Measurements from ENCODE around the gene SDC4. TPM values are rescaled to one million over a fixed set of nuclear protein-coding genes. Genes with fewer than 3 reads are reported as not detected.

SDC4 gene
- total and polyA plus RNA-seq, 10 of the 15 experiments (the other 5 are each of a cell fraction or from before 2014, with no cell fraction given) = 0.52 to 11.3 (median 1.4) TPM

DNA sequence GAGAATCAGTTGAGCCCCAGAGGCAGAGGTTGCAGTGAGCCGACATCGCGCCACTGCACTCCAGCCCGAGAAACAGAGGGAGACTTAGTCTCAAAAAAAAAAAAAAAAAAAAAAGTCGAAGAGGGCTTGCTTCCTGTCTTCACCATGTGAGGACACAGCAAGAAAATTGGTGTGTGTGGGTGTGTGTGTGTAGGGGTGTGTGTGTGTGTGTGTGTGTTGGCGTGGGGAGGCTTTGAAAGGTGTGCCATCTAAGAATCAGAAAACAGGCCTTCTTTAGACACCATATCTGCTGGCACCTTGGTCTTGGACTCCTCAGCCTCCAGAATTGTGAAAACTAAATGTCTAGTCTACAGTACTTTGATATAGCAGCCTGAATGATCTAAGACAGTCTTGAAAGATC lies 48.4 kb downstream of the SDC4 start:
- BruUV-seq (replicated peaks) = no TSS peak
- Histone ChIP-seq H3K4me2 (ENCODE audit: control insufficient read depth, insufficient read depth) (no peak overlapping the region), H4K20me1 (ENCODE audit: control insufficient read depth, insufficient read depth) (no peaks in the 10 kb centered on the region), H3K4me1 (ENCODE audit: control insufficient read depth, insufficient read depth, low read length) (peaks cover 6% of the 10 kb centered on the region; the same call in 1 of the 2 replicates), H3K4me3 (no peak overlapping the region), H3K9ac (ENCODE audit: control insufficient read depth, insufficient read depth, low read length) (no peak overlapping the region), H3K79me2 (ENCODE audit: control insufficient read depth, insufficient read depth, low read length) (no peaks in the 10 kb centered on the region), H2AFZ (ENCODE audit: control insufficient read depth, low read depth, low read length) (no peak overlapping the region), H3K36me3 (ENCODE audit: control insufficient read depth in 2 of 2, insufficient read depth in 2 of 2, low read length in 1 of 2) (no peaks in the 10 kb centered on the region), H3K9me3 (replicated peaks; ENCODE audit: control insufficient read depth, insufficient read depth, low read length) (no peaks in the 10 kb centered on the region; the same call in 2 of the 3 replicates), H3K27ac (ENCODE audit: control insufficient read depth, insufficient read depth) (no peak overlapping the region), H3K27me3 (replicated peaks in 1 of 2; ENCODE audit: control insufficient read depth in 2 of 2, insufficient read depth in 2 of 2, low read length in 1 of 2) (no peaks in the 10 kb centered on the region; a peak in 1 of 4 replicates)
- SMC1A ChIA-PET (ENCODE audit: uncharacterized antibody, unreplicated experiment) = no interaction called here
- intact Hi-C loops (cut with micrococcal nuclease; ENCODE audit: unreplicated experiment) = no loop called here
- ATAC-seq = no peak
- DNase-seq (ENCODE audit: low read depth, low spot score) = no peak
- WGBS (ENCODE audit: insufficient coverage, insufficient replicate concordance, low lambda C conversion rate, missing lambda C conversion rate) = 65% methylated on average over 6 of the region's 6 CpGs
- RAD21 ChIA-PET (ENCODE audit: unreplicated experiment) = no interaction called here
- FAIRE-seq = no peak
- TF ChIP-seq ZBED1 (IDR thresholded peaks at IDR 0.05; ENCODE audit: borderline replicate concordance) (no peak), SMC3 (IDR thresholded peaks at IDR 0.05; ENCODE audit: borderline replicate concordance, low read length) (no peak), ZNF622 (IDR thresholded peaks at IDR 0.05) (no peak), MYB (IDR thresholded peaks at IDR 0.05; ENCODE audit: borderline replicate concordance, low read depth, low read length) (no peak), HCFC1 (IDR thresholded peaks at IDR 0.05; ENCODE audit: low read length) (no peak)
- TF ChIP-seq, protein P1, sequence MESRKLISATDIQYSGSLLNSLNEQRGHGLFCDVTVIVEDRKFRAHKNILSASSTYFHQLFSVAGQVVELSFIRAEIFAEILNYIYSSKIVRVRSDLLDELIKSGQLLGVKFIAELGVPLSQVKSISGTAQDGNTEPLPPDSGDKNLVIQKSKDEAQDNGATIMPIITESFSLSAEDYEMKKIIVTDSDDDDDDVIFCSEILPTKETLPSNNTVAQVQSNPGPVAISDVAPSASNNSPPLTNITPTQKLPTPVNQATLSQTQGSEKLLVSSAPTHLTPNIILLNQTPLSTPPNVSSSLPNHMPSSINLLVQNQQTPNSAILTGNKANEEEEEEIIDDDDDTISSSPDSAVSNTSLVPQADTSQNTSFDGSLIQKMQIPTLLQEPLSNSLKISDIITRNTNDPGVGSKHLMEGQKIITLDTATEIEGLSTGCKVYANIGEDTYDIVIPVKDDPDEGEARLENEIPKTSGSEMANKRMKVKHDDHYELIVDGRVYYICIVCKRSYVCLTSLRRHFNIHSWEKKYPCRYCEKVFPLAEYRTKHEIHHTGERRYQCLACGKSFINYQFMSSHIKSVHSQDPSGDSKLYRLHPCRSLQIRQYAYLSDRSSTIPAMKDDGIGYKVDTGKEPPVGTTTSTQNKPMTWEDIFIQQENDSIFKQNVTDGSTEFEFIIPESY (IDR thresholded peaks at IDR 0.05) = no peak
- in situ Hi-C loops (cut with MboI) = no loop called here
- POLR2A ChIA-PET = no interaction called here
- CTCF ChIA-PET = interaction anchor here (0.9 kb wide), 1 partner anchor 204 kb away, joined by 4 read pairs; no protein-coding TSS in a partner anchor

Data from GM12878 (cell line).